ENCODE results near the gene NENF. TPM values are rescaled to one million over a fixed set of nuclear protein-coding genes. Genes with fewer than 3 reads are reported as not detected.
A peak's percentile ranks its signal among the peaks of the same experiment; 100 is the strongest.

NENF gene
- total RNA-seq, 1 experiment from 2014 or later, result 41.4 TPM

GRCh38 chr1:212421165-212421564 is 11.6 kb upstream of the NENF start:
- Histone ChIP-seq H2AFZ (ENCODE audit: low read length) (no peak overlapping the region), H3K9ac (ENCODE audit: low read length) (no peak overlapping the region), H3K4me2 (ENCODE audit: low read depth, low read length, poor library complexity, severe bottlenecking) (no peak overlapping the region), H3K36me3 (ENCODE audit: insufficient read depth, low read length) (no peaks in the 10 kb centered on the region), H3K9me2 (replicated peaks; ENCODE audit: insufficient read depth, low read length) (no peaks in the 10 kb centered on the region), H4K20me1 (ENCODE audit: insufficient read depth, low read depth, low read length) (no peaks in the 10 kb centered on the region), H3K4me1 (ENCODE audit: low read length) (peaks cover 15% of the 10 kb centered on the region), H3K27ac (ENCODE audit: low read length) (no peak overlapping the region), H3K9me3 (ENCODE audit: low read length) (no peaks in the 10 kb centered on the region), H3K79me2 (ENCODE audit: low read length) (no peaks in the 10 kb centered on the region), H3K27me3 (ENCODE audit: low read length) (no peaks in the 10 kb centered on the region), H3K4me3 (ENCODE audit: low read length) (no peak overlapping the region)
- no peak for DNase-seq

GRCh38 chr1:212423879-212424278 is 8.8 kb upstream of the NENF start:
- Histone ChIP-seq H4K20me1 (ENCODE audit: insufficient read depth, low read depth, low read length) (no peaks in the 10 kb centered on the region), H3K27ac (ENCODE audit: low read length) (no peak overlapping the region), H3K36me3 (ENCODE audit: insufficient read depth, low read length) (no peaks in the 10 kb centered on the region), H3K9me3 (ENCODE audit: low read length) (no peaks in the 10 kb centered on the region), H3K4me3 (ENCODE audit: low read length) (no peak overlapping the region), H3K79me2 (ENCODE audit: low read length) (no peaks in the 10 kb centered on the region), H3K9me2 (replicated peaks; ENCODE audit: insufficient read depth, low read length) (no peaks in the 10 kb centered on the region), H2AFZ (ENCODE audit: low read length) (no peak overlapping the region), H3K27me3 (ENCODE audit: low read length) (no peaks in the 10 kb centered on the region), H3K4me2 (ENCODE audit: low read depth, low read length, poor library complexity, severe bottlenecking) (no peak overlapping the region), H3K4me1 (ENCODE audit: low read length) (peaks cover 5% of the 10 kb centered on the region), H3K9ac (ENCODE audit: low read length) (no peak overlapping the region)
- DNase-seq, result no peak

GRCh38 chr1:212428496-212428895 is 4.2 kb upstream of the NENF start:
- Histone ChIP-seq H3K27me3 (ENCODE audit: low read length) (no peaks in the 10 kb centered on the region), H3K27ac (ENCODE audit: low read length) (no peak overlapping the region), H3K36me3 (ENCODE audit: insufficient read depth, low read length) (no peaks in the 10 kb centered on the region), H3K9me3 (ENCODE audit: low read length) (no peaks in the 10 kb centered on the region), H3K4me2 (ENCODE audit: low read depth, low read length, poor library complexity, severe bottlenecking) (no peak overlapping the region), H4K20me1 (ENCODE audit: insufficient read depth, low read depth, low read length) (no peaks in the 10 kb centered on the region), H3K4me3 (ENCODE audit: low read length) (no peak overlapping the region), H3K9ac (ENCODE audit: low read length) (no peak overlapping the region), H3K9me2 (replicated peaks; ENCODE audit: insufficient read depth, low read length) (no peaks in the 10 kb centered on the region), H3K79me2 (ENCODE audit: low read length) (peaks cover 5% of the 10 kb centered on the region), H3K4me1 (ENCODE audit: low read length) (peaks cover 13% of the 10 kb centered on the region), H2AFZ (ENCODE audit: low read length) (no peak overlapping the region)
- no peak for DNase-seq

GRCh38 chr1:212430416-212430815 is 2.3 kb upstream of the NENF start:
- no peak for DNase-seq
- H3K27ac ChIP-seq (ENCODE audit: low read length), result no peak overlapping the region
- H3K4me3 ChIP-seq (ENCODE audit: low read length), result no peak overlapping the region
- H3K9me3 ChIP-seq (ENCODE audit: low read length), result no peaks in the 10 kb centered on the region
- H4K20me1 ChIP-seq (ENCODE audit: insufficient read depth, low read depth, low read length), result no peaks in the 10 kb centered on the region
- no peak overlapping the region for H3K9ac ChIP-seq (ENCODE audit: low read length)
- H3K27me3 ChIP-seq (ENCODE audit: low read length), result no peaks in the 10 kb centered on the region
- no peaks in the 10 kb centered on the region for H3K9me2 ChIP-seq (replicated peaks; ENCODE audit: insufficient read depth, low read length)
- no peak overlapping the region for H3K4me2 ChIP-seq (ENCODE audit: low read depth, low read length, poor library complexity, severe bottlenecking)
- H3K79me2 ChIP-seq (ENCODE audit: low read length), result peaks cover 24% of the 10 kb centered on the region
- no peak overlapping the region for H2AFZ ChIP-seq (ENCODE audit: low read length)
- peaks cover 22% of the 10 kb centered on the region for H3K4me1 ChIP-seq (ENCODE audit: low read length)
- H3K36me3 ChIP-seq (ENCODE audit: insufficient read depth, low read length), result no peaks in the 10 kb centered on the region

- no peaks in the 10 kb centered on the region for H4K20me1 ChIP-seq (ENCODE audit: insufficient read depth, low read depth, low read length)
- H3K27ac ChIP-seq (ENCODE audit: low read length), result no peak overlapping the region
- no peaks in the 10 kb centered on the region for H3K9me2 ChIP-seq (replicated peaks; ENCODE audit: insufficient read depth, low read length)
- no peak overlapping the region for H3K4me3 ChIP-seq (ENCODE audit: low read length)
- no peak overlapping the region for H3K9ac ChIP-seq (ENCODE audit: low read length)
- no peak for DNase-seq
- no peaks in the 10 kb centered on the region for H3K9me3 ChIP-seq (ENCODE audit: low read length)
- H3K36me3 ChIP-seq (ENCODE audit: insufficient read depth, low read length), result no peaks in the 10 kb centered on the region
- no peaks in the 10 kb centered on the region for H3K27me3 ChIP-seq (ENCODE audit: low read length)
- peaks cover 30% of the 10 kb centered on the region for H3K79me2 ChIP-seq (ENCODE audit: low read length)
- H3K4me2 ChIP-seq (ENCODE audit: low read depth, low read length, poor library complexity, severe bottlenecking), result no peak overlapping the region
- H2AFZ ChIP-seq (ENCODE audit: low read length), result no peak overlapping the region
- peaks cover 22% of the 10 kb centered on the region for H3K4me1 ChIP-seq (ENCODE audit: low read length)
Observed at GRCh38 chr1:212430955-212431394, 1.7 kb upstream of the NENF start.

GRCh38 chr1:212431644-212432043 is 1.1 kb upstream of the NENF start:
- Histone ChIP-seq H3K4me1 (ENCODE audit: low read length) (peaks cover 22% of the 10 kb centered on the region), H3K27me3 (ENCODE audit: low read length) (no peaks in the 10 kb centered on the region), H2AFZ (ENCODE audit: low read length) (no peak overlapping the region), H3K9me2 (replicated peaks; ENCODE audit: insufficient read depth, low read length) (no peaks in the 10 kb centered on the region), H3K4me3 (ENCODE audit: low read length) (no peak overlapping the region), H3K4me2 (ENCODE audit: low read depth, low read length, poor library complexity, severe bottlenecking) (no peak overlapping the region), H4K20me1 (ENCODE audit: insufficient read depth, low read depth, low read length) (no peaks in the 10 kb centered on the region), H3K79me2 (ENCODE audit: low read length) (peaks cover 37% of the 10 kb centered on the region), H3K9me3 (ENCODE audit: low read length) (no peaks in the 10 kb centered on the region), H3K9ac (ENCODE audit: low read length) (no peak overlapping the region), H3K27ac (ENCODE audit: low read length) (no peak overlapping the region), H3K36me3 (ENCODE audit: insufficient read depth, low read length) (no peaks in the 10 kb centered on the region)
- DNase-seq, result no peak

- no peaks in the 10 kb centered on the region for H3K36me3 ChIP-seq (ENCODE audit: insufficient read depth, low read length)
- peak overlapping the region; percentile 69 for H2AFZ ChIP-seq (ENCODE audit: low read length)
- peak overlapping the region; percentile 96 for H3K4me3 ChIP-seq (ENCODE audit: low read length)
- H3K27ac ChIP-seq (ENCODE audit: low read length), result no peak overlapping the region
- DNase-seq, result no peak
- no peaks in the 10 kb centered on the region for H3K9me2 ChIP-seq (replicated peaks; ENCODE audit: insufficient read depth, low read length)
- H3K4me1 ChIP-seq (ENCODE audit: low read length), result peaks cover 22% of the 10 kb centered on the region
- no peaks in the 10 kb centered on the region for H3K9me3 ChIP-seq (ENCODE audit: low read length)
- peaks cover 43% of the 10 kb centered on the region for H3K79me2 ChIP-seq (ENCODE audit: low read length)
- no peaks in the 10 kb centered on the region for H4K20me1 ChIP-seq (ENCODE audit: insufficient read depth, low read depth, low read length)
- no peaks in the 10 kb centered on the region for H3K27me3 ChIP-seq (ENCODE audit: low read length)
- peak overlapping the region; percentile 79 for H3K4me2 ChIP-seq (ENCODE audit: low read depth, low read length, poor library complexity, severe bottlenecking)
- H3K9ac ChIP-seq (ENCODE audit: low read length), result peak overlapping the region; percentile 86
Observed at GRCh38 chr1:212432272-212432660, 454 bp upstream of the NENF start.

GRCh38 chr1:212433577-212434462 is 1.1 kb downstream of the NENF start:
- peak overlapping the region; percentile 86 for H3K9ac ChIP-seq (ENCODE audit: low read length)

More at GRCh38 chr1:212433577-212434462, 1.1 kb downstream of the NENF start:
- Histone ChIP-seq H3K4me3 (ENCODE audit: low read length) (peak overlapping the region; percentile 96), H3K9me3 (ENCODE audit: low read length) (no peaks in the 10 kb centered on the region), H3K9me2 (replicated peaks; ENCODE audit: insufficient read depth, low read length) (no peaks in the 10 kb centered on the region), H3K79me2 (ENCODE audit: low read length) (peaks cover 57% of the 10 kb centered on the region), H3K4me1 (ENCODE audit: low read length) (peaks cover 22% of the 10 kb centered on the region), H3K27me3 (ENCODE audit: low read length) (no peaks in the 10 kb centered on the region), H3K36me3 (ENCODE audit: insufficient read depth, low read length) (no peaks in the 10 kb centered on the region), H3K27ac (ENCODE audit: low read length) (peak overlapping the region; percentile 34; the same call in 1 of the 2 replicates), H4K20me1 (ENCODE audit: insufficient read depth, low read depth, low read length) (no peaks in the 10 kb centered on the region), H2AFZ (ENCODE audit: low read length) (peak overlapping the region; percentile 73; the same call in 1 of the 2 replicates), H3K4me2 (ENCODE audit: low read depth, low read length, poor library complexity, severe bottlenecking) (peak overlapping the region; percentile 79)
- no peak for DNase-seq

Data from Karpas-422 (cell line).